ENCODE measurements around the gene AGPAT2. TPM values are rescaled to one million over a fixed set of nuclear protein-coding genes. Genes with fewer than 3 reads are reported as not detected.
A peak's percentile ranks its signal among the peaks of the same experiment; 100 is the strongest.

Gene AGPAT2
- total RNA-seq, 2 donors from 2014 or later = 50.2 to 66.8 TPM

DNA sequence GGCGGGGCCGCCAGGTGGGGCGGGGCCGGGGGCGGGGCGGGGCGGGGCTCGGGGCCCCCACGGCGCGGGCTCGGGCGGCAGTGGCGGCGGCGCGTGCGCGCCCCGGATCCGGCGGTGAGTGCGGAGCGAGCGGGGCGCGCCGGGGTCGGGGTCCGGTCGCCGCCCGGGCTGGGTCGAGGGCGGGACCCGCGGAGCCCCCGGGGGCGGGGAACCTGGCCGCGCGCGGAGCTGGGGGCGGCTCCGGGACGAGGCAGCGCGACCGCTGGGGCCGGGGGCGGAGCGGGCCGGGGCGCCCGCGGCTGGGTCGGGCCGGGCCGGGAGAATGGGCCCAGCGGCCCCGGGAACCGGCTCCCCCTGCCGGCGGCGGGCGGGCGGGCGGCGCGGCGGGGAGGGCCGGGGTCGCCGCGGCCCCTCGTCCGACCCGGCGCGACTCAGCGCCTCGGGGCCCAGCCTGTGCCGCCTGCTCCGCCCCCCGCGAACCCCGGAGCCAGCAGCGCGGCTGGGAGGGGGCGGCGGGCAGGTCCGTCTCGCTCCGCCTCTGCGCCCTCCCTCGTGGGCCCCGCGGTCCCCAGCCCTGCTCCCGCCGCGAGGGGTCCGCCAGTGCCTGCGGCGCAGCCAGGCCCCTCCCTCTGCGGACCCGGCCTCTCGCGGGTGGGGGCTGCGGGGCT, 21.4 kb downstream of the AGPAT2 start:
- no peak for ATAC-seq (ENCODE audit: insufficient number of reproducible peaks, low FRiP score, low read depth)
- no peaks in the 10 kb centered on the region for H3K36me3 ChIP-seq
- H3K27ac ChIP-seq = no peak overlapping the region
- DNase-seq (ENCODE audit: low spot score) = no peak
- H3K4me3 ChIP-seq = peak overlapping the region; percentile 65
- no peaks in the 10 kb centered on the region for H3K27me3 ChIP-seq (replicated peaks; ENCODE audit: insufficient read depth)
- no peaks in the 10 kb centered on the region for H3K9me3 ChIP-seq
- TF ChIP-seq, protein P1, sequence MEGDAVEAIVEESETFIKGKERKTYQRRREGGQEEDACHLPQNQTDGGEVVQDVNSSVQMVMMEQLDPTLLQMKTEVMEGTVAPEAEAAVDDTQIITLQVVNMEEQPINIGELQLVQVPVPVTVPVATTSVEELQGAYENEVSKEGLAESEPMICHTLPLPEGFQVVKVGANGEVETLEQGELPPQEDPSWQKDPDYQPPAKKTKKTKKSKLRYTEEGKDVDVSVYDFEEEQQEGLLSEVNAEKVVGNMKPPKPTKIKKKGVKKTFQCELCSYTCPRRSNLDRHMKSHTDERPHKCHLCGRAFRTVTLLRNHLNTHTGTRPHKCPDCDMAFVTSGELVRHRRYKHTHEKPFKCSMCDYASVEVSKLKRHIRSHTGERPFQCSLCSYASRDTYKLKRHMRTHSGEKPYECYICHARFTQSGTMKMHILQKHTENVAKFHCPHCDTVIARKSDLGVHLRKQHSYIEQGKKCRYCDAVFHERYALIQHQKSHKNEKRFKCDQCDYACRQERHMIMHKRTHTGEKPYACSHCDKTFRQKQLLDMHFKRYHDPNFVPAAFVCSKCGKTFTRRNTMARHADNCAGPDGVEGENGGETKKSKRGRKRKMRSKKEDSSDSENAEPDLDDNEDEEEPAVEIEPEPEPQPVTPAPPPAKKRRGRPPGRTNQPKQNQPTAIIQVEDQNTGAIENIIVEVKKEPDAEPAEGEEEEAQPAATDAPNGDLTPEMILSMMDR (IDR thresholded peaks at IDR 0.05) = no peak
- H3K4me1 ChIP-seq (ENCODE audit: control insufficient read depth in 1 of 2, low read depth in 2 of 2) = peaks cover 0 to 17% of the 10 kb centered on the region in 2 donors

DNA sequence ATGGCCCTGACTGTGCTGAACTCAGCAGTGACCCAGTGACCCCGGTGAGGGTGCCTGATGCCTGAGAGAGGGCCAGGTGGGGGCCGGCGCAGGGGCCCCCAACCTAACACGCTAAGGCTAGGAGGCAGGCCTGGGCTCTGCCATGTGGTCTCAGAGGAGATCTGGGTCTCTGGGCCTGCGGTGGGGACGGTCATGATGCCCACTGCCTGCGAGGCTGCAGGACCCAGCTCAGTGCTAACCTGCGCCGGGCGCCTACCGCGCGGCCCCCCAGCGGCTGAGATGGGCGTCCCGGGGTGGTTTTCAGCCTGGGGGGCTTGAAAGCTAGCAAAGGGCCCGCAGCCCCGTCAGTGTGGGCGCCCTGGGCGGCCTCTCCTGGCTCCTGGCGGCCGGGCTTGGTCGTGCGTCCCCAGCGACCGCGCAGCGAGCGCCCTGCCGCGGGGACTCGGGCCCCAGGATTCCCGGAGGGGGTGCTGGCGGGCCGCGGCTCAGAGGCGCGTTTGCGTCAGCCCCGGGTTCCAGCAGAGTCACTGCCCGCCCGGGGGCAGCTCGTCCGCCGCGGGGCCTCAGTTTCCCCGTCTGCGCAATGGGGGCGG, 22.1 kb downstream of the AGPAT2 start:
- Histone ChIP-seq H3K36me3 (no peaks in the 10 kb centered on the region), H3K4me3 (peak overlapping the region; percentile 65), H3K27me3 (replicated peaks; ENCODE audit: insufficient read depth) (no peaks in the 10 kb centered on the region), H3K9me3 (no peaks in the 10 kb centered on the region), H3K27ac (no peak overlapping the region), H3K4me1 (ENCODE audit: control insufficient read depth in 1 of 2, low read depth in 2 of 2) (peaks cover 0 to 17% of the 10 kb centered on the region in 2 donors)
- DNase-seq (ENCODE audit: low spot score) = no peak
- ATAC-seq (ENCODE audit: insufficient number of reproducible peaks, low FRiP score, low read depth) = no peak
- TF ChIP-seq, protein P1 (IDR thresholded peaks at IDR 0.05) = peak; percentile 23

DNA sequence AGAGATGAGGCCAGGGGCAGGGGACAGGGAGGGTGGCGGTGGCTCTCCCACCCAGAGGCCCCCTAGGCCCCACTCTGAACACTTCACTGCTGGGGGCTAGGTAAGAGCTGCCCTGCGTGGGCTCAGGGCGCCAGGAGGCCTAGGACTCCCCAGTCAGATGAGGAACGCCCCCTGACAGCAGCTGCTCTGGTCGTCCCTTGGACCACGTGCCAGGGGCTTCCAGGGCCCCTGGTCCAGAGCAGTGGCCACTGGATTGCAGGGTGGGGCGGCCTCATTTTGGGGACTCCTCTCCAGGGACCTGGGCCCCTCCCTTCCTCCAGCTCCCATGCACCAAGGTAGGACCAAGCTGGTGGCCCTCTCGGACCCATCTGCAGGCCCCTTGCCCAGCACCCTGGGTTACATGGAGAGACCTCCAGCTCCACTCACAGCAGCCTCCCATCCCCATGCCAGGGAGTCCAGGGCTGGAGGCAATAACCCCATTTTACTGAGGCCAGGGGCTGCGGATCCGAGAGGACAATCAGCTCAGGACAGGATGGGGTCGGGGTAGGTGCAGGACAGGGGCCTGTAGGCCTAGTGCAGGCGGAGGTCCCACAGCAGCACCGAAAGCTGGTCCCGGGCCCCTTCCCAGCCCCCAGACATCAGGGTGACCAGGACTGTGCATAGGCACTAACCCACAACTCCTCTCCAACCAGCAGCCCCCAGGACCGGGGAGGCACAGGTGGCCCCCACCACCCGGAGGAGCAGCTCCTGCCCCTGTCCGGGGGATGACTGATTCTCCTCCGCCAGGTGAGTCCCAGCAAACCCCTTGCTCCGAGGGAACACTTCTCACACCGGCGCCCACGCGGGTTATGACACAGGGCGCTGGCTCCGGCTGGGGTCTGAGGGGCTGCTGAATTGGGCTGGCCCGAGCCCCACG, 23.0 kb downstream of the AGPAT2 start:
- no peaks in the 10 kb centered on the region for H3K27me3 ChIP-seq (replicated peaks; ENCODE audit: insufficient read depth)
- ATAC-seq (ENCODE audit: insufficient number of reproducible peaks, low FRiP score, low read depth) = no peak

DNA sequence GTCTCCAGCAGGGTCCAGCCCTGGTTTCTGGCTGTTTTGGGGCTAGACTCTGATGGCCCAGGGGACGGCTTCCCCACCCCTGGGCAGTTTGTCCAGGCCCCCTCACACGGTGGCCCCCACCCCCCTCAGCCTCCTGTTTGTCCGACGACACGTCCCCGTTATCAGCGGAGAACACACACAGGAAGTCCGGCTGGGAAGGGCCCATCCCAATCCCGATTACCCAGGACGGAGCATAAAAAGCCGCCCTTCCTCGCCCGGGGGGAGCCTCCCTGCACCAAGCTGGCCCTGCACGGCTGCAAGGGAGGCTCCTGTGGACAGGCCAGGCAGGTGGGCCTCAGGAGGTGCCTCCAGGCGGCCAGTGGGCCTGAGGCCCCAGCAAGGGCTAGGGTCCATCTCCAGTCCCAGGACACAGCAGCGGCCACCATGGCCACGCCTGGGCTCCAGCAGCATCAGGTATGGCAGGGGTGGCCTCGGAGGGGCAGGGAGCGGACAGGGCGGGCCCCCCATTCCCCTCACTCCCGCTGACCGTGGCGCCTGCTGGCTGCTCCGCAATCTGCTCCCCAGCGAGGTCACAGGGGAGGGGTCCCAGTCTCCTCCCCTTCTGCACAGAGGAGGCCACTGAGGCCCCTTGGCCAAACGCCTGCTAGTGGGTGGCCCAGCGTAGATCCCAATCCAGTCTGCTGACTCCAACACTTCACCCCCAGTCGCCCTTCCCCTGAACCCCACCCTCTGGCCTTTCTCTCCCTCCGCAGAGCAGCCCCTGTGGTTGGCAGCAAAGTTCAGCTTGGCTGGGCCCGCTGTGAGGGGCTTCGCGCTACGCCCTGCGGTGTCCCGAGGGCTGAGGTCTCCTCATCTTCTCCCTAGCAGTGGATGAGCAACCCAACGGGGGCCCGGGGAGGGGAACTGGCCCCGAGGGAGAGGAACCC, 24.3 kb downstream of the AGPAT2 start, which contains the start of gene EGFL7:
Gene EGFL7 (plus strand): TSS at position 261 of the 926 bp plus-strand sequence. CDS start 5,367 bp downstream, outside the sequence.
- Histone ChIP-seq H3K36me3 (no peaks in the 10 kb centered on the region), H3K4me1 (ENCODE audit: control insufficient read depth in 1 of 2, low read depth in 2 of 2) (peaks cover 0 to 17% of the 10 kb centered on the region in 2 donors), H3K27ac (peak within 1 kb of the TSS in 1 of 2 donors; percentile 8), H3K4me3 (peak within 1 kb of the TSS; percentile 65), H3K9me3 (no peaks in the 10 kb centered on the region), H3K27me3 (replicated peaks; ENCODE audit: insufficient read depth) (no peaks in the 10 kb centered on the region)
- TF ChIP-seq, protein P1 (IDR thresholded peaks at IDR 0.05) = no peak
- no peak for ATAC-seq (ENCODE audit: insufficient number of reproducible peaks, low FRiP score, low read depth)
- no peak for DNase-seq (ENCODE audit: low spot score)

More for the DNA sequence above, 23.0 kb downstream of the AGPAT2 start:
- Histone ChIP-seq H3K27ac (peak overlapping the region; percentile 8 to 22), H3K4me3 (peak overlapping the region; percentile 65), H3K9me3 (no peaks in the 10 kb centered on the region), H3K36me3 (no peaks in the 10 kb centered on the region), H3K4me1 (ENCODE audit: control insufficient read depth in 1 of 2, low read depth in 2 of 2) (peaks cover 0 to 17% of the 10 kb centered on the region in 2 donors)
- TF ChIP-seq, protein P1 (IDR thresholded peaks at IDR 0.05) = no peak
- DNase-seq (ENCODE audit: low spot score) = no peak

Measured in thoracic aorta (tissue), 2 donors.